ENCODE measurements around the gene ITPR3. TPM values are rescaled to one million over a fixed set of nuclear protein-coding genes. Genes with fewer than 3 reads are reported as not detected.

The ITPR3 gene
- polyA plus RNA-seq, 1 of the 3 experiments (the other 2 are of a cell fraction): 8.1 TPM

DNA sequence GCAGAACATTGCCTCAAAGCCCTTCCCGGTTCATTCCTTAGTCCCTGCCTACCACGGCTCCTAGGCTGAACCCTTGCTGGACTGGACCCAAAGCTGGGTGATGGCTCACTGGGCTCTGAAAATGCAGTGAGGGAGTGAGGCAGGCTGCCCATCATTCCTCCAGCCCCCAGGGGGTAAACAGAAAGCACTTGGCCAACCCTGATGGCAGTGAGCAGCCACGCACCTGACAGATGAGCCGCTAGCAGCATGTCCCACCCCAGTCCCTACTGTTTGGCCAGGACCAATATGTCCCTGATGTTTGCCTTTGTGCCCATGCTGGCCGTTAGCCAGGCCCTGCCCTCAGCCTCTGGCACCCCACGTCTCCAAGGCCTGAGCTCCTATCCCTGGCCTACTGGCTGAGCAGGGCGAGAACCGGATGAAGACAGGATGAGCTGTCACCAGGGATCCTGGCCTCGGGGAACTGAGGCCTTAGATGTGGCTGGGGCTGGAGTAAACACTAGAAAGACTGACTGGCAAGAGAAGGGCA lies 21.6 kb upstream of the ITPR3 start (continued):
- TF ChIP-seq TAF1 (IDR thresholded peaks at IDR 0.05; ENCODE audit: borderline replicate concordance, low read depth, low read length): no peak
- TF ChIP-seq, protein P1, sequence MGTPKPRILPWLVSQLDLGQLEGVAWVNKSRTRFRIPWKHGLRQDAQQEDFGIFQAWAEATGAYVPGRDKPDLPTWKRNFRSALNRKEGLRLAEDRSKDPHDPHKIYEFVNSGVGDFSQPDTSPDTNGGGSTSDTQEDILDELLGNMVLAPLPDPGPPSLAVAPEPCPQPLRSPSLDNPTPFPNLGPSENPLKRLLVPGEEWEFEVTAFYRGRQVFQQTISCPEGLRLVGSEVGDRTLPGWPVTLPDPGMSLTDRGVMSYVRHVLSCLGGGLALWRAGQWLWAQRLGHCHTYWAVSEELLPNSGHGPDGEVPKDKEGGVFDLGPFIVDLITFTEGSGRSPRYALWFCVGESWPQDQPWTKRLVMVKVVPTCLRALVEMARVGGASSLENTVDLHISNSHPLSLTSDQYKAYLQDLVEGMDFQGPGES (IDR thresholded peaks at IDR 0.05; ENCODE audit: low read depth, low read length): no peak
- TF ChIP-seq FOXM1 (IDR thresholded peaks at IDR 0.05; ENCODE audit: low read depth): no peak
- TF ChIP-seq RFX5 (IDR thresholded peaks at IDR 0.05; ENCODE audit: low read length): no peak
- TF ChIP-seq SIN3A (IDR thresholded peaks at IDR 0.05; ENCODE audit: borderline replicate concordance, low read depth, low read length): no peak

DNA sequence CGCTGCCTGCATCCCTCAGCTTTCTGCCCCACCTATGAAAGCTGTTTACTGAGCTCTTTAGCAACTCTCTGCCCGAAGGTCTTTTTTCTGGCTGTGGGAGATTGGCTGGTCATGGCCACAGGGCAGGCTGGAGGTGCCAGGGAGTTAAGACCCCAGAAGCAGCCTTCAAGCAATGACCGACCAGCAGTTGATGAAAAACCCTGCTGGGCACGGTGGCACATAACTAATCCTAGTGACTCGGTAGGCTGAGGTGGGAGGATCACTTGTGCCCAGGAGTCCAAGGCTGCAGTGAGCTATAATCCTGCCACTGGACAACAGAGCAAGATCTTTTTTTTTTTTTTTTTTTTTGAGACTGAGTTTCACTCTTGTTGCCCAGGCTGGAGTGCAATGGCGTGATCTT lies 20.4 kb upstream of the ITPR3 start:
- WGBS (ENCODE audit: low lambda C conversion rate): 68% methylated on average over 6 of the region's 6 CpGs

DNA sequence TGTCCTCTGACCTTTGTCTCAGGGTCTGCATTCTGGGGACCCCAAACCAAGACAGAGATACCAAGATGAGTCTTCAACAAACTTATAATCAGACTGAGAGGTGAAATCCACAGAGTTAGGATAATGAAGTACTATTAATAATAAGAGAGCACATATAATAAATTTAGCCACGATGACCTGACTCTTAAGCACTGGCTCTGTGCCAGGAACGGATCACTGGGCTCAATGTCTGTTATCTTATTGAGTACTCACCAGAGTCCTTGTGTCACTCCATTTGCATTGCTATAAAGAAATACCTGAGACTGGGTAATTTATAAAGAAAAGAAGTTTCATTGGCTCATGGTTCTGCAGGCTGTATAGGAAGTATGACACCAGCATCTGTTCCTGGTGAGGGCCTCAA lies 18.9 kb upstream of the ITPR3 start:
- no peak for DNase-seq
- POLR2A ChIA-PET: no interaction called here
- H3K9me2 ChIP-seq: no peaks in the 10 kb centered on the region
- TF ChIP-seq RCOR1 (IDR thresholded peaks at IDR 0.05; ENCODE audit: low read length) (no peak), NFIC (IDR thresholded peaks at IDR 0.05; ENCODE audit: borderline replicate concordance) (no peak), FOXJ3 (CRISPR knock-in tag; IDR thresholded peaks at IDR 0.05) (no peak), TEAD4 (IDR thresholded peaks at IDR 0.05; ENCODE audit: borderline replicate concordance, insufficient read depth) (no peak), MXI1 (IDR thresholded peaks at IDR 0.05; ENCODE audit: low read depth, low read length) (no peak), RFX5 (IDR thresholded peaks at IDR 0.05; ENCODE audit: low read length) (no peak), GABPA (IDR thresholded peaks at IDR 0.05; ENCODE audit: low read depth) (no peak)
- H4K20me1 ChIP-seq (ENCODE audit: insufficient read depth): no peaks in the 10 kb centered on the region
- CTCF ChIA-PET: interaction anchor here (1.2 to 1.4 kb wide), 2 partner anchors 12 to 99 kb away, joined by 4 to 9 read pairs; no protein-coding TSS in a partner anchor
- no peak overlapping the region for H3K4me3 ChIP-seq (ENCODE audit: low read depth in 2 of 2, low read length in 1 of 2)
- 8% methylated on average over 2 of the region's 2 CpGs for WGBS (ENCODE audit: low lambda C conversion rate)
- H3K9ac ChIP-seq: no peak overlapping the region
- no peaks in the 10 kb centered on the region for H3F3A ChIP-seq (replicated peaks; ENCODE audit: insufficient read depth)
- H3K27me3 ChIP-seq (ENCODE audit: insufficient read depth): no peaks in the 10 kb centered on the region
- H3K4me1 ChIP-seq (ENCODE audit: control insufficient read depth in 1 of 2, insufficient read depth in 2 of 2, low read depth in 1 of 2, low read length in 1 of 2): peaks cover 0 to 16% of the 10 kb centered on the region in 2 experiments; a peak in 1 of 4 replicates
- no peak overlapping the region for H3K4me2 ChIP-seq
- H3K27ac ChIP-seq (ENCODE audit: low read depth in 2 of 2, low read length in 1 of 2): no peak overlapping the region
- H2AFZ ChIP-seq (ENCODE audit: low read depth): no peak overlapping the region
- no peaks in the 10 kb centered on the region for H3K36me3 ChIP-seq (replicated peaks in 1 of 2; ENCODE audit: control insufficient read depth in 1 of 2, insufficient read depth in 2 of 2, low read length in 1 of 2)
- H3K79me2 ChIP-seq (ENCODE audit: insufficient read depth): no peaks in the 10 kb centered on the region
- no peaks in the 10 kb centered on the region for H3K9me3 ChIP-seq

More for the DNA sequence above, 20.4 kb upstream of the ITPR3 start:
- TF ChIP-seq, protein P2, sequence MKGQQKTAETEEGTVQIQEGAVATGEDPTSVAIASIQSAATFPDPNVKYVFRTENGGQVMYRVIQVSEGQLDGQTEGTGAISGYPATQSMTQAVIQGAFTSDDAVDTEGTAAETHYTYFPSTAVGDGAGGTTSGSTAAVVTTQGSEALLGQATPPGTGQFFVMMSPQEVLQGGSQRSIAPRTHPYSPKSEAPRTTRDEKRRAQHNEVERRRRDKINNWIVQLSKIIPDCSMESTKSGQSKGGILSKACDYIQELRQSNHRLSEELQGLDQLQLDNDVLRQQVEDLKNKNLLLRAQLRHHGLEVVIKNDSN (IDR thresholded peaks at IDR 0.05; ENCODE audit: borderline replicate concordance, low read depth): no peak
- no peak overlapping the region for H3K27ac ChIP-seq (ENCODE audit: low read depth in 2 of 2, low read length in 1 of 2)
- H3K4me3 ChIP-seq (ENCODE audit: low read depth in 2 of 2, low read length in 1 of 2): no peak overlapping the region
- no peak overlapping the region for H3K9ac ChIP-seq
- H3K4me2 ChIP-seq: no peak overlapping the region
- H3F3A ChIP-seq (replicated peaks; ENCODE audit: insufficient read depth): no peaks in the 10 kb centered on the region
- no peaks in the 10 kb centered on the region for H3K36me3 ChIP-seq (replicated peaks in 1 of 2; ENCODE audit: control insufficient read depth in 1 of 2, insufficient read depth in 2 of 2, low read length in 1 of 2)
- no peak for DNase-seq
- no peaks in the 10 kb centered on the region for H3K9me3 ChIP-seq
- H3K9me2 ChIP-seq: no peaks in the 10 kb centered on the region
- no peaks in the 10 kb centered on the region for H4K20me1 ChIP-seq (ENCODE audit: insufficient read depth)
- H3K4me1 ChIP-seq (ENCODE audit: control insufficient read depth in 1 of 2, insufficient read depth in 2 of 2, low read depth in 1 of 2, low read length in 1 of 2): peaks cover 0 to 10% of the 10 kb centered on the region in 2 experiments; a peak in 1 of 4 replicates
- H3K79me2 ChIP-seq (ENCODE audit: insufficient read depth): no peaks in the 10 kb centered on the region
- no peak overlapping the region for H2AFZ ChIP-seq (ENCODE audit: low read depth)
- POLR2A ChIA-PET: no interaction called here
- no peaks in the 10 kb centered on the region for H3K27me3 ChIP-seq (ENCODE audit: insufficient read depth)
- CTCF ChIA-PET: interaction anchor here (1.3 to 4.9 kb wide), 4 partner anchors 11 to 102 kb away, joined by 3 to 17 read pairs (median 6); no protein-coding TSS in a partner anchor
